Body of pancreas (tissue), 4 donors: ENCODE data around the gene SRP19.

Experiments
- CTCF ChIP-seq, 7 experiments: fragments of 450-650 bp in 4 of 7; fragments of 200-600 bp in 3 of 7; sonication (generic) in 3 of 7; IDR thresholded peaks; one replicate each; pipeline ENCODE4 v1.5.1; 2016 to 2019; ENCODE audit warnings: antibody characterized with exemption in 7 of 7
- POLR2A ChIP-seq, 3 donors: fragments of 450-650 bp; IDR thresholded peaks; one replicate each; pipeline ENCODE4 v1.6.1; 2016; ENCODE audit warnings: antibody characterized with exemption in 3 of 3, mild to moderate bottlenecking in 2 of 3

DNA sequence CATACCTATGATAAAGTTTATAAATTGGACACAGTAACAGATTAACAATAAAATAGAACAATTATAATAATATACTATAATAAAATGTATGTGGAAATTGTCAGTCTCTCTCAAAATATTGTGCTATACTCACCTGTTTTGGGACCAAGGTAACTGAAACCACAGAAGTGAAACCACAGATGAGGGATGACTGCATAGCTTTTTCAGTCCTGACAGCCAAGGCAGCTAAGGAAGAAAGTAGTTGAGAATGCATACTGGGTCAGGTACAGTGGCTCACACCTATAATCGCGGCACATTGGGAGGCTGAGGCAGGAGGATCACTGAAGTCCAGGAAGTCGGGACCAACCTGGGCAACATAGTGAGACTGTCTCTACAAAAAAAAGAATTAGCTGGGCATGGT, 8.9 kb downstream of the SRP19 start:
- TF ChIP-seq POLR2A (IDR thresholded peaks at IDR 0.05) = no peak
- TF ChIP-seq CTCF (IDR thresholded peaks at IDR 0.05) = no peak
